Spleen (tissue), 11 donors: ENCODE measurements around the gene PALLD. TPM values are rescaled to one million over a fixed set of nuclear protein-coding genes. Genes with fewer than 3 reads are reported as not detected.

Experiments used
- DNase-seq: peaks from one replicate; pipeline ENCODE4 v3.0.0-alpha.2; 2020
- H3K27ac ChIP-seq, 8 donors: fragments of 200-600 bp; sonication (generic) in 7 of 8; 1 replicate in 4 of 8; 2 replicates in 4 of 8; pipeline versions ENCODE4 v1.5.0 to v1.8.0; 2016 to 2021; ENCODE audit warnings: inconsistent platforms in 4 of 8, mild to moderate bottlenecking in 4 of 8, moderate library complexity in 1 of 8
- H3K27me3 ChIP-seq, 7 donors: fragments of 200-600 bp; sonication (generic) in 6 of 7; replicated peaks in 1 of 7; 1 replicate in 4 of 7; 2 replicates in 3 of 7; pipeline versions ENCODE4 v1.5.0 to v1.8.0; 2016 to 2021; ENCODE audit warnings: inconsistent platforms in 3 of 7, mild to moderate bottlenecking in 1 of 7
- H3K36me3 ChIP-seq, 6 donors: fragments of 200-600 bp; sonication (generic) in 5 of 6; 1 replicate in 4 of 6; 2 replicates in 2 of 6; pipeline versions ENCODE4 v1.5.0 to v1.8.0; 2016 to 2021; ENCODE audit warnings: inconsistent platforms in 2 of 6
- H3K4me1 ChIP-seq, 6 donors: fragments of 200-600 bp; sonication (generic) in 5 of 6; 1 replicate in 3 of 6; 2 replicates in 3 of 6; pipeline versions ENCODE4 v1.5.0 to v1.8.0; 2016 to 2021; ENCODE audit warnings: inconsistent platforms in 3 of 6
- H3K4me3 ChIP-seq, 8 donors: fragments of 200-600 bp; sonication (generic) in 7 of 8; 1 replicate in 4 of 8; 2 replicates in 4 of 8; pipeline versions ENCODE4 v1.5.0 to v1.8.0; 2016 to 2021; ENCODE audit warnings: inconsistent platforms in 4 of 8, mild to moderate bottlenecking in 4 of 8, moderate library complexity in 2 of 8
- H3K9me3 ChIP-seq, 8 donors: fragments of 200-600 bp; sonication (generic) in 7 of 8; 1 replicate in 4 of 8; 2 replicates in 4 of 8; pipeline versions ENCODE4 v1.5.0 to v1.8.0; 2016 to 2021; ENCODE audit warnings: inconsistent platforms in 4 of 8
- CTCF ChIP-seq, 11 experiments: fragments of 200-600 bp in 7 of 11; fragments of 450-650 bp in 4 of 11; sonication (generic) in 4 of 11; IDR thresholded peaks in 8 of 11; conservative IDR thresholded peaks in 3 of 11; 1 replicate in 7 of 11; 2 replicates in 4 of 11; pipeline versions ENCODE4 v1.4.0 to v1.8.0; 2016 to 2021; ENCODE audit warnings: antibody characterized with exemption in 11 of 11, inconsistent platforms in 4 of 11, mild to moderate bottlenecking in 1 of 11
- POLR2A ChIP-seq, 3 donors: fragments of 450-650 bp; IDR thresholded peaks; one replicate each; pipeline ENCODE4 v1.5.1; 2017; ENCODE audit warnings: antibody characterized with exemption in 3 of 3, mild to moderate bottlenecking in 1 of 3
- POLR2AphosphoS5 ChIP-seq, 3 donors: sonication (generic); formaldehyde crosslinking; IDR thresholded peaks; one replicate each; pipeline ENCODE4 v1.5.1; 2017; ENCODE audit warnings: antibody characterized with exemption in 3 of 3
- WGBS, 5 donors: extraction: QIAGEN DNeasy Blood & Tissue Kit in 3 of 5; methylation state at CpG; one replicate each; pipeline versions ENCODE4 v1.1.5 to v1.1.7; 2013 to 2018; 5-methylcytosine and 5-hydroxymethylcytosine counted together
- intact Hi-C: fragments of 100-400 bp; cut with DNase I; formaldehyde crosslinking; loops from one replicate; pipeline ENCODE4 v1.15.0; 2023; ENCODE audit warnings: low total_unique reads
- polyA plus RNA-seq, 3 donors: library from polyadenylated mRNA; stranded (reverse); fragments of 200-250 nt; gene quantifications; one replicate each; pipeline ENCODE4 v1.2.1, GENCODE V29; 2013
- total RNA-seq, 7 donors: library from RNA; depleted of rRNA in 3 of 7; stranded (reverse); fragments of >200 nt in 3 of 7; fragmentation: NEBNext Ultra II Directional in 4 of 7; extraction: Animal tissue kit (Norgen Biotek cat#: 25700) in 4 of 7; gene quantifications; one replicate each; pipeline versions ENCODE4 v1.1.0 to v1.2.1, GENCODE V29; 2016 to 2021
- donor health status: healthy with polysubstance abuse.
- donor health status: DM: no; HTN: no; CAD: no; lungs with moderate emphysema.
- donor health status: DM: no; HTN: no; CAD: no.
- donor health status: Bipolar disorder and iron deficiency.
- donor health status: healthy.
- donor health status: DM: no; HTN: no; CAD: no.
- donor health status: DM: yes; HTN: yes; CAD: no.

PALLD gene
- total and polyA plus RNA-seq, 10 donors, result 24.3 to 228 (median 142) TPM

GRCh38 chr4:168781926-168782325 lies 285.1 kb downstream of the PALLD start:
- no peak for TF ChIP-seq CTCF (IDR thresholded peaks at IDR 0.05 in 8 of 11, conservative IDR thresholded peaks at IDR 0.05 in 3 of 11)
- no peak for TF ChIP-seq POLR2A (IDR thresholded peaks at IDR 0.05)
- no peak for TF ChIP-seq POLR2AphosphoS5 (IDR thresholded peaks at IDR 0.05)
- H3K27me3 ChIP-seq, result no peaks in the 10 kb centered on the region
- H3K36me3 ChIP-seq, result no peaks in the 10 kb centered on the region
- no peaks in the 10 kb centered on the region for H3K4me1 ChIP-seq
- WGBS, 5 donors, result 69 to 84% (median 72%) methylated on average over 4 of the region's 4 CpGs
- no peak overlapping the region for H3K4me3 ChIP-seq
- intact Hi-C loops, result no loop called here
- H3K27ac ChIP-seq, result no peak overlapping the region
- no peak for DNase-seq
- peaks cover 0 to 4% (median 0%) of the 10 kb centered on the region in 8 donors for H3K9me3 ChIP-seq

GRCh38 chr4:168782439-168782838 lies 285.6 kb downstream of the PALLD start:
- H3K4me1 ChIP-seq, result no peaks in the 10 kb centered on the region
- no peaks in the 10 kb centered on the region for H3K27me3 ChIP-seq
- H3K36me3 ChIP-seq, result no peaks in the 10 kb centered on the region
- 89 to 93% (median 92%) methylated on average over 5 of the region's 5 CpGs for WGBS, 5 donors
- H3K27ac ChIP-seq, result no peak overlapping the region
- intact Hi-C loops, result no loop called here
- no peak for DNase-seq
- TF ChIP-seq POLR2AphosphoS5 (IDR thresholded peaks at IDR 0.05) (no peak), POLR2A (IDR thresholded peaks at IDR 0.05) (no peak), CTCF (IDR thresholded peaks at IDR 0.05 in 8 of 11, conservative IDR thresholded peaks at IDR 0.05 in 3 of 11) (no peak)
- no peak overlapping the region for H3K4me3 ChIP-seq
- H3K9me3 ChIP-seq, result no peaks in the 10 kb centered on the region

- Histone ChIP-seq H3K9me3 (no peaks in the 10 kb centered on the region), H3K27ac (no peak overlapping the region), H3K36me3 (no peaks in the 10 kb centered on the region), H3K27me3 (no peaks in the 10 kb centered on the region), H3K4me1 (peaks cover 0 to 11% (median 3%) of the 10 kb centered on the region in 6 donors), H3K4me3 (no peak overlapping the region)
- intact Hi-C loops, result no loop called here
- DNase-seq, result no peak
- TF ChIP-seq POLR2A (IDR thresholded peaks at IDR 0.05) (no peak), POLR2AphosphoS5 (IDR thresholded peaks at IDR 0.05) (no peak), CTCF (IDR thresholded peaks at IDR 0.05 in 8 of 11, conservative IDR thresholded peaks at IDR 0.05 in 3 of 11) (no peak)
- WGBS, 5 donors, result 89 to 98% (median 95%) methylated on average over 10 of the region's 10 CpGs
Measured at GRCh38 chr4:168784786-168785461, 288.1 kb downstream of the PALLD start.

GRCh38 chr4:168787334-168787733 lies 290.5 kb downstream of the PALLD start:
- TF ChIP-seq POLR2AphosphoS5 (IDR thresholded peaks at IDR 0.05) (no peak), CTCF (IDR thresholded peaks at IDR 0.05 in 8 of 11, conservative IDR thresholded peaks at IDR 0.05 in 3 of 11) (no peak), POLR2A (IDR thresholded peaks at IDR 0.05) (no peak)
- DNase-seq, result no peak
- Histone ChIP-seq H3K27me3 (no peaks in the 10 kb centered on the region), H3K36me3 (no peaks in the 10 kb centered on the region), H3K27ac (no peak overlapping the region), H3K4me1 (peaks cover 0 to 18% (median 4%) of the 10 kb centered on the region in 6 donors), H3K9me3 (no peaks in the 10 kb centered on the region), H3K4me3 (no peak overlapping the region)
- 88 to 100% (median 94%) methylated on average over 1 of the region's 1 CpG for WGBS, 5 donors
- intact Hi-C loops, result no loop called here
